Stimulated activated CD8-positive, alpha-beta memory T cell treated with anti-CD3 and anti-CD28 coated beads, Interleukin-7, amount 100 ng/mL, for 48 hours (primary cell): ENCODE data around the gene IGFBP5.

Source experiments
- DNase-seq, 2 donors: peaks; one replicate each; pipeline ENCODE4 v3.0.0-alpha.2; 2020; ENCODE audit warnings: low read depth in 1 of 2; ENCODE audit errors: extremely low read depth in 1 of 2

The IGFBP5 gene

DNA sequence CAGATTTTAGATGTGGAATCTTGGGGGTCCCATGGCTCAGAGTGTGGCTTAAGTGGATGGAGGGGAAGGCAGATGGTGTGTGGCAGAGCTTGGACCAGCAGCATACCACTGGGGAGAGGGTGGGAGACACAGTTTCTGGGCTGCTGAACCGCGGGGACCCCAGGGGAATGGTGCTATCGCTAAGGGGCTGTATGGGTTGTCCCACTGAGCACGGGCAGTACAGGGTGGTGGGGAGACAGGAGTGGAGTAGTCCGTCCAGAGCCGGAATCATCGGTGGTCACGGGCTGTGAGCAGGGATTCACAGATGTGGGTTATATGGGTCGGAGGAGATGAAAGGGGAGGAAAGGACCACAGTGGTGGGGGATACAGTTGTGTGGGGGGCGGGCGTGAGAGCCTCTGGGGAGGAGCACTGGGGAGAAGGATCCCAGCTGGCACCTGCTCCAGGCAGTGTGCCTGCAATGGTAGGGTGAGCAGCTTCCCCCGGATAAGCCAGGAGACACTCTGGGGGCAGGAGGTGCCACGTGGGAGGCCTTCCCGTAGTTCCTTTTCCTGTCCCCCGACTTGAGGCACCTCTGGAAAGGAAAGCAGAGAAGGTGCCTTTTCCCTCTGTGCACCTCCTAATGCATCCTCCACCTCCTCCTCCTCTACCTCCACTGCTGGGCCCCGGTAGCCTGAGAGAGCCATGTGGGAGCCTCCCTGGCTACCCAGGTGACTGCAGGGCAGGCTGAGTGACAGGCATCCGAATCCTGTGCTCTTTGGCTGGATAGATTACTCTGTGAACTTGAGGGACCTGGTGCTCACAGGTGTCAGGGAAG lies 24.9 kb downstream of the IGFBP5 start:
- no peak for DNase-seq

DNA sequence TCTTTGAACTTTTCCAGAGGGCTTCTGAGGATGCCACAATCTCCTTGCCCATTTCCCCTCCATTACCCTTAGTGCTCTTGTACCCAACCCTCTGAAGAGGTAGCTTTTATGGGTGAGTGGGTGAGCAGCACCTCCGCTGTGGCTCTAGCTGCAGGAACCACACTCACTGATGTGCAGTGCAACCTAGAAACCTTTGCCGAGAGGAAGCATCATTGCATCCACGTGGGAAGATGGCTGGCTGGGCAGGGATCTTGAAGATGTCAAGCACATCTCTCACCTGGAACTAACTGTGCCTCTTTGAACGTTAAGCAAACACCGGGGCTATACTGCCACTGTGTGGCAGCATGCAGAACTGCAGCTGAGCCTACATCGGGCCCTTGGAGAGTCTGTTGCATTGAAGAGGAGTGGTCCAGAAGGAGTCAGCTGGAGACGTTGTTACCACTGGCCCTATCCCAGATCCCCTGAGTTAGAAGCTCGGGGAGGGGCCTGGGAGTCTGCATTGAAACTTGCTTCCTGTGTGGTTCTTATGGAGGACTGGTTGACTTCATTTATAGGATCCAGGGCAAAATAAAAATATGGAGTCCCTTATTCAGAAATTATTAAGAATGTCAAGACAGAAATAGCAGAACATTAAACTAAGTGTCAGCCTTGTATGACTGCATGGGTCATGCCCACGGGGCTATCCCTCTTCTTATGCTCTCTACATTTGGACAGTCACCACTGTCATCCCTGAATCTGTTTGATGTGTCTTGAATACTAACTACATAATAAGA lies 28.7 kb downstream of the IGFBP5 start:
- DNase-seq: peak; percentile 29 to 31

DNA sequence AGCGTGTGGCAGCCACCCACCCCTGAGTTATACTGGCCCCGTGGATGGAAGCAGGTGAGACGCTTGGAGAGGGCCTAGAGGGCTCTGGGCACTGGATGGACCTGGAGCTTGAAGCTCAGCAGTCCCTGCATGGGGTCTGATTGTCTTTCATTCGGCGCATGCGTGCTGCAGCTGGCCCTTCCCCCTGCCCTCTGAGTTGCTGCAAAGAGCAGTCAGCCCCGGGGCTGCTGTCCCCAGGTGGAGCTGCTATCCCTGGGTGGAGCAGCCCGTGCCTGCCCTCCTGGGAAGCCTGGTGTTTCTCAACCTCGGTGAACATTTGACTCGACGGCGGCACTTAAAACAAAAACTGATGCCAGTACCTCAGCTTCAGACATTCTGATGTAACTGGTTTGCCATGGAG lies 29.6 kb downstream of the IGFBP5 start:
- no peak for DNase-seq

DNA sequence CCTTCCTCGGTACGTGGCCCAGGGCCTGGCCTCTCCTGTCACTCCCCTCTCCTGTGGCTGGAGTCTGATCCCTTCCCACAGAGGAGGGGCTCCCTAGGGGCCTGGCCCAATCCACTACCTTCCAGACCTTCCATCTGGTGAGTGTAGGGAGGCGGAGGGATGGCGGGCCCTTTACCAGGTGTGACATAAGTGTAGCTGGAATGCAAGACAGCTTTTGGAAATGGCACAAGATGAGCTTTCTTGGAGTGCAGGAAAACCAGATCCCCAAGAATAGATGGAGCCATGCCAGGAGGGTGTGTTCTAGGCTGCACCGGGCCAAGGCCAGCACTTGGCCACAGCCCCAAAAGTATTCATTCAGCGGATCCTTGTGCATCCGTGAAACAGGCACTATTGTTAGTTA lies 30.1 kb downstream of the IGFBP5 start:
- DNase-seq: no peak

DNA sequence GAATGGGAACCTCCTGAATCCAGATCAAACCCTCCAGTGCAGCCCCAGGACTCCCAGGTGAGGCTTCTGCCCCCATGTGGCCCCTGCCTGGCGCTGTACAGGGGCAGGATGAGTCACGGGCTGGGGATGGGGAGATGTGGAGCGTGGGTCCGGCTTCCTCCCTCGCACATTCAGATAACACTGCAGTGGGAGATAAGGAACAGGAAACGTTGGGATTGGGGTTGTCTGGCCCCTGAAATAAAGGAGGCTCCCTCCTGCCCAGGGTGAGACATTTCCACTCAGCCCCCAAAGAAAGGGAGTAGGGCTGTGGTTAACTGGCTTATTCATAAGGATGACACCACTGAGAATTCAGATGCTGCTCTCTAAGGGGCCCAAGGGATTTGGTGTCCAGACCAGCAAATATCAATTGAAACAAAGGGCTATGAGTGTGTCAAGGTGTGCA lies 30.7 kb downstream of the IGFBP5 start:
- no peak for DNase-seq

DNA sequence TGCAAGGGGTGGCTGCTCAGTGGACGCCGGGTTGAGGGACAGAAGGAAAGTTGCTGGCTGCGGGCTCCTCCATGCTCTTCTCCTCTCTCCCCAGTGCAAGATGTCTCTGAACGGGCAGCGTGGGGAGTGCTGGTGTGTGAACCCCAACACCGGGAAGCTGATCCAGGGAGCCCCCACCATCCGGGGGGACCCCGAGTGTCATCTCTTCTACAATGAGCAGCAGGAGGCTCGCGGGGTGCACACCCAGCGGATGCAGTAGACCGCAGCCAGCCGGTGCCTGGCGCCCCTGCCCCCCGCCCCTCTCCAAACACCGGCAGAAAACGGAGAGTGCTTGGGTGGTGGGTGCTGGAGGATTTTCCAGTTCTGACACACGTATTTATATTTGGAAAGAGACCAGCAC lies 31.5 kb downstream of the IGFBP5 start:
- DNase-seq: no peak

DNA sequence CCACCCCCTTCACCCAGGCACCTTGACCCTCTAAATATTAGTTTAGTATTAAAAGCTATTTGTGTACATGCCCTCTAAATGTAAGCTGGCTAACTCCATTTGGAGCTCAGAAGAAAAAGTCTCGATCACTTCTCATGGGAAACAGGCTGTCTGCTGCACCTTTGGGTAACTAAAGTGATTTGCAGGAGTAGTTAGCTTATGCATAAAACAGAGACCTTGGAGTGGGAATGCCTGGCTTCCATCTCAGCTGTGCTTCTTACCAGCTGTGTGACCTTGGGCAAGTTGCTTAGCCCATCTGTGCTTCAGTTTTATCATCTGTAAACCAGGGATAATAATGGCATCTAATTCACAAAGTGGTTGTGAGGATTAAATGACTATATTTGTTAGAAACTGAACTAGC lies 32.2 kb downstream of the IGFBP5 start:
- no peak for DNase-seq

DNA sequence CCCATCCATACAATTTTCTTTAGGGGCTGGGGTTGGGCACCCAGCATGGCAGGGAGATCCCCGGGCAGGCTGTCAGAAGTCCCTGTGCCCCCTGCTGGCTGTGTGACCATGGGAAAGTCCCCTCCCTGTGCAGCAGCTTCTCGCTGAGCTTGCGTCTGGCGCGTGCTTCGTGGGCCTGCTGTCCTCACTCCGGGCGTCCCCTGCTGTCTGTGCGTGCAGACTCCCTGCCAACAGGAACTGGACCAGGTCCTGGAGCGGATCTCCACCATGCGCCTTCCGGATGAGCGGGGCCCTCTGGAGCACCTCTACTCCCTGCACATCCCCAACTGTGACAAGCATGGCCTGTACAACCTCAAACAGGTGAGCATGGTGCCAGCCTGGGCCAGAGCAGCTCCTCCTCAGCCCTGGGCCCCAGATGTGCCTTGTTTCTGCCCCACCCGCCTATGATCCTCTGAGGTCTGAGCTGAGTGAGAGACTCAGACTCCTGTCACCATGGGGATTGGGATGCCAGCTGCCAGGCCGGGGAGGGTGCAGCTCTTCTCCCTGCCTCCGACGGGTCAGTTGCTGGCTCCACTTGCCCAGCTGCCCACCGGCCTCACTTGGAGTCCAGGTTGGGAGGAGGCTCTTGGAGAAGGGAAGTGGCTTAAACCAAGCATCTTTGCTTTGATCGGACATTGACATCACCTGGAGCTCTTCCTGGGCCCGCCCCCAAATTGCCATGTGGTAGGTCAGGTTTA lies 33.5 kb downstream of the IGFBP5 start:
- no peak for DNase-seq

DNA sequence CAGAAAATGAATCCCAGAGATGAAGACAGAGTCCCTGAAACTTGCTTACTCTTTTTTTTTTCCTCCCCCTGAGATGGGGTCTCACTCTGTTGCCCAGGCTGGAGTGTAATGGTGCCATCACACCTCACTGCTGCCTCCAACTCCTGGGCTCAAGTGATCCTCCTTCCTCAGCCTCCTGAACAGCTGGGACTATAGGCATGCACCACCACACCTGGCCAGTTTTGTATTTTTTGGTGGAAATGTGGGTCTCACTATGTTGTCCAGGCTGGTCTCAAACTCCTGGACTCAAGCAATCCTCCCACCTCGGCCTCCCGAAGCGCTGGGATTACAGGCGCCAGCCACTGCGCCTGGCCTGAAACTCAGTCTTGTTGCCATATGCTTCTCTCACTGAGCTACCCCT lies 34.3 kb downstream of the IGFBP5 start:
- DNase-seq: no peak

DNA sequence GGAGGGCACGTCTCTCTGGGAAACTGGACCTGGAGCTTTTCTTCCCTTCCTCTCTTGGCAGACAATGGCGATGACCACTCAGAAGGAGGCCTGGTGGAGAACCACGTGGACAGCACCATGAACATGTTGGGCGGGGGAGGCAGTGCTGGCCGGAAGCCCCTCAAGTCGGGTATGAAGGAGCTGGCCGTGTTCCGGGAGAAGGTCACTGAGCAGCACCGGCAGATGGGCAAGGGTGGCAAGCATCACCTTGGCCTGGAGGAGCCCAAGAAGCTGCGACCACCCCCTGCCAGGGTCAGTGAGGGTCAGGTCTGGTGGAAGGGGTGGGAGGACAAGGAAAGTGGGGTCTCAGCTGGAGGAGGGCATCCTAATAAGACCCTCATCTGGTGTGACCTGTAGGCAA lies 34.9 kb downstream of the IGFBP5 start:
- no peak for DNase-seq

DNA sequence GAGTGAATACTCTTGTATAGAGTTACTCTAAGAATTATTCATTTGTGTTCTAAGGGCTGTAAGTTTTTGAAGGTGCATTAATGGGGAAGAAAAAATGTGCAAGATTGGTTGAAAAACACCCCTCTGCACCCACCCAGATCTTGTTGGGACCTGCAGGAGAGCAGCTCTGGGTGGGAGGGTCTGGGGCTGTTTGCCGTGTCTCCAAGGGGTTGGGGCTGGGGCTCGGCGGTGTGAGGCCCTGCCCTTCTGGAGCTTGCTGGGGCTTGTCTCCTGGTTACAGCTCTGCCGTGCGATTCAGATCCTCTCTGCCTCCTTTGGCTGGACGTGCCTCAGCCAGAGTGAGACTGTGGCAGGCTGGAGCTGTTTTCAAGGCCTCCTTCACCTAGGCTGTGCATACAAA lies 36.1 kb downstream of the IGFBP5 start:
- no peak for DNase-seq

DNA sequence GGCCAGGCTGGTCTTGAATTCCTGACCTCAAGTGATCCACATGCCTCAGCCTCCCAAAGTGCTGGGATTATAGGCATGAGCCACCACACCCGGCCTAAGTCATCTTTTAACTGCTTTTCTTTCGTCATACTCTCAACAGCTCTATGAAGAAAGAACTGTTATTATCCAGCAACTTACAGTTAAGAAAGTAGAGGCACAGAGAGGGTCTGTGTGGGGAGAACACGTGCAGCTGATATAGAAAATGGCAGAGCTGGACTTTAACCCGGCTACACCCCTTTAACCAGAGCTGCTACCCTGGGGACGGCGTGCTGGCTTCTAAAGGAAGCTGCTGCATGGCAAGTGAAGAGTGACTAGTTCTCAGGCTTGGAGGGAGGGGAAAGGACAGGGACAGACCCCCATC lies 36.6 kb downstream of the IGFBP5 start:
- no peak for DNase-seq

DNA sequence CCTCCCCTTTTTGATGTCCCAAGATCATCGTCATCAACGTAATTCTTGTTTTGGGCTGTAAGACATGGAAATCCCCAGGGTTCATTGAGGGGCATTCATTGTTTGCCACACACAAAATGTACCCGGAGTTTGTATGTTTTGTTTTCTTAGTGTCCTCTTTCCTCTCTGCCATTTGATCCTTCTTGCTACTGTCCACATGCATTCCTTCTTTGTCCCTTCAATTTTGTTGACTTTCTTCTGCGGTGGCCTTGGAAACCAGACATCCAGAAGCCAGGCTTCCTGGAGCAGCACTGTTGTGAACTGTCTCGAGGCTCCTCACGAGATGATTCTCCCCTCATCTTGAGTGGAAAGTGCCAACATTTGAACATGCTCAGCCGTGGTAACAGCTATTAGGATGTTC lies 37.4 kb downstream of the IGFBP5 start:
- no peak for DNase-seq

DNA sequence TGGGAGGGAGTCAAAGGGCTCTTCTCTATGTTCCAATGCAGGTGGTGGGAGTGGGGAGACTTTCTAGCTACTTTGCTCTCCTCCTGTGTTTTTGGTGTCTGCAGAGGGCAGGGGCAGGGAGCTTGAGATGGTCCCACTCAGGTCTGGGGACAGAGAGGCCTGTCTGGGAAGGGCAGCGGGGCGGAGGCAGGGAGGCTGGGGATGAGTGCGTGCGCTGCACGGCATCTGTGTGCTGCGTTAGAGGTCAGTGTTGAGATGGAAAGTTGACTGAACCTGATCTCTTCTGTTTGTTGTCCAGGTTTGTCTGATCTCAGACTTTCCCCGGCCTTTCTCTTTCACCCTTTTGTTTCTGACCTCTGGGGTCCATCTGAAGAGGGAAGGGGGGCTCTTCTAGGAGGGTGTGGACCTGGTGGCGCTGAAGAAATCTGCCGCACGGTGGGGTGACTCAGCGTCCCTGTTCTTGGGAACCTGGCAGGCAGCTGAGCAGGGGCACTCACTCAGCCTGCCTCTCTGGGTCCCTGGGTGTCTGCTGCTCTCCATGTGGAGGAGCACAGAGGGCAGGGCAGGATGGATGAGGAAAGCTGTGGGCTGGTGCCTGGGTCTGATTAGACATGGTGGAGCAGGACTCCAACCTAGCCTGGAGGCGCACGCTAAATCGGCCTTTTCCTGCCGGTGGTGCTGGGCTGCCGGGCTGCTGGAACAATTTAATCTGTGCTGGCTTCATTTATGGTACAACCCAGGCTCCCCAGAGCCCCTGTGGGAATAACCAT lies 38.1 kb downstream of the IGFBP5 start:
- no peak for DNase-seq

DNA sequence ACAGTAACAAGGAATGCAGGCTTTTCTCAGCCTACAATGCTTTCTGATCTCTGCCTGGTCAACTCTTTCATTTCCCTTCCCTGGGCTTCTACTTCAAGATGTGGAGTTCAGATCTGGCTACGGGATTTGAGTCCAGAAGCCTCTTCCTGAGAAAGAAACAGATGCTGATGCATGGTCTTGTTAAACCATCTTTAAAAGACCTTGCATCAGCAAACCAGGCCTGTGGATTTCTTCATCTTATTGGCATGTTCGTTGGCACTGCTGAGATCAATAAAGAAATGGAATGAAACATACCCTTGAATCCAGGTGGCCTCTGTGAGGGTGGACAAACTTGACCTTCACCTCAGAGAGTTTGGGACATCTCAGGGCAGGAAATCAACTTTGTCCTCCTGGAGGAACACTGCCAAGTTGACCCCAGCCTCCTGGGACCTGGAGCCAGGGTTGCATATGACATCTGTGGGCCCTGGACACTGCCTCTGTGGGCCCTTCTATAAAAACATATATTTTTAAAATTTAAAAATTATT lies 40.8 kb downstream of the IGFBP5 start:
- no peak for DNase-seq

DNA sequence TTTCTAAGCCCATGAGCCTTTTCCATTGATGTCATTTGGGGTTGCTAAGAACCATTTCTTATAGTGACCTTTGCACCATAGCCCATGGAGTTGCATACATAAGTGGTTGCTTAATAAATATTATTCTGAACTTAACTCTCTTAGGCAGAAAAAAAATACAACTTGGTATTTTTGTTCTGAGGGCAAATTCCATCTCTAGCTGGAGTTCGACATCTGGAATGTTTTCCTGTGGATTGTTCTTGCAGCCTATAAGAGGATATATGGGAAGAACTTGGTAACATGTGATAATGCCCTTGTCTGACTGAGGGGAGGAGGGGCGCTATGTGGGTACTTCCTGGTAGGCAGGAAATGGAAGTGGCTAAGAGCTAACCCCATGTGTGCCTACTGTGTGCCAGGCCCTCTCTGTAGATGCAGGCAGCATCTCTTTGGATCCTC lies 41.4 kb downstream of the IGFBP5 start:
- no peak for DNase-seq

DNA sequence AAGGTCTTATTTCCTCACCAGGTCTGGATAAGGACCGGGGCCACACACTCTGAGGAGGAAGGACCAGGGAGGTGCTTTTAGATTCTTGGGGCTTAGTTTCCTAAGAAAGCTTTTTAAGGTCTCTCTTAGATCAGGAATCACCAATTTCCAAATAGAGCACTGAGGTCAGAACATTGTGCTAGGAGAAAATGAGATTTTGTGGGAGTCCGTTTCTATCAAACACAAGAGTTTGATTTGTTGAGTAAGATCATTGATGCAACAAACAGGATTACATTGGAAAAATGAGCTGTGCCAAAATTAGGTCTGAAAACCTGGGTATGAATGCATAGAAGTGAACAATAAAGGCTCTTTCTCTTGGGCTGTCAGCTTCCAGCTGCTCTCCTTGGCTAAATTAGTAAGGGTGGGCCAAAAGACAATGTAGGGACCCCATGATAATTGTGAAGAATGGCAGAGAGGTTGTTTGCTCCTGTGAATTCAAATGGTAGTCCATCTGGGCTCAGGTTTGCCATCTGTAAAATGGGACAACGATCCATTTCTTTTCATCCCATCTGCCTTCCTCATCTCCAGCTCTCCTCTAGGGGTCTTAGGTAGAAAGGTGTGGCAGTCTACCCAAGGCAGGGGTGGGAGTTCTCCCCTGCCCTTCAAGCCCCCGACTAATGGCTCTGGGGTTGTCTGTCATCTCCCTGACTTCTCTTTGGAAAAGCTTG lies 42.1 kb downstream of the IGFBP5 start:
- no peak for DNase-seq

DNA sequence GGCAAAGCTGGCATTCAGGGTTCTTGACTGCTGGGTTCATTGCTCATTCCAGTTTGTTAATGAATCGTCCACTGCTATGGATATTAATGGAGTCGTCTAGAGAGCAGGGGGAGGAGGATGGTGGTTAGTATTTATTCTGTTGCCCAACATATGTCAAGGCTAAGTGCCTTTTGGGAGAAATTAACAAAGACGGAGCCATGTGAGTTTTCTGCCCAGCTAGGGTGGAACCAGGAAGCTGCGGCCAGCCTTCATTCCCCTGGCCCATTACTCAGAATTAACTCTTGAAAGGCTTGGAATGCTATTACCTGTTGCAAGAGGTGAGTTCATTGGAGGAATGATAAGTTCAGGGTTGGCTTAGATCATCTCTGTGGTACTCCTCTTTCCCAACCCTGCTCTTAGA lies 42.8 kb downstream of the IGFBP5 start:
- DNase-seq: no peak

DNA sequence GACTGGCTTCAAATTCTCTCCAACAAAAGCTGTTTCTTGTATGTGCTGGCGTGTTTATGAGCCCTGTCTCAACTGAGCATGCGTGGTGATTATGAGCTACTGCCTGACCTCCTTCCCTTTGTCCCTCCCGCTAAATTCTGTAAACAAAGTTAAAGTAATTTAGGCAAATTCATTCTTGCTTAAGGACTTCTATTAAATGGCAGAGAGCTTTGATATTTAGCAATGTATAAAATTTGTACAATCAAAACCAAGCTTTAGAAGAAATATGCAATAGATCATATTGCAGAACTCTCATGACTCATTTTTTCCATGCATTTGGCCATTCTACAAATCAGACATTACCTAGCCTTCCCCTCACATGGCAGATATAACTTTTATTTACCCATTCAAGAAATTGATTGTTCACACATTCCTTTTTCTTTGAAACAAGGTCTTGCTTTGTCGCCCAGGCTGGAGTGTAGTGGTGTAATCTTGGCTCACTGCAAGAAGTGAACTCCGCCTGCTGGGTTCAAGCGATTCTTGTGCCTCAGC lies 43.9 kb downstream of the IGFBP5 start:
- DNase-seq: no peak
